Adrenal gland (tissue), 12 donors: ENCODE data around the gene CD1B. TPM values are rescaled to one million over a fixed set of nuclear protein-coding genes. Genes with fewer than 3 reads are reported as not detected.

Source experiments
- DNase-seq, 7 donors: peaks; one replicate each; pipeline ENCODE4 v3.0.0-alpha.2; 2019 to 2020
- H3K27ac ChIP-seq, 5 donors: fragments of 200-600 bp; sonication (generic) in 4 of 5; 1 replicate in 3 of 5; 2 replicates in 2 of 5; pipeline versions ENCODE4 v1.5.1 to v1.8.0; 2016 to 2020; ENCODE audit warnings: mild to moderate bottlenecking in 1 of 5
- H3K27me3 ChIP-seq: fragments of 200-600 bp; 2 replicates; pipeline ENCODE4 v1.8.0; 2021
- H3K36me3 ChIP-seq, 2 donors: fragments of 200-600 bp; replicated peaks in 1 of 2; 1 replicate in 1 of 2; 2 replicates in 1 of 2; pipeline versions ENCODE4 v1.5.1 to v1.8.0; 2018 to 2022
- H3K4me1 ChIP-seq, 2 donors: fragments of 200-600 bp; replicated peaks in 1 of 2; 1 replicate in 1 of 2; 2 replicates in 1 of 2; pipeline versions ENCODE4 v1.5.1 to v1.8.0; 2018 to 2021
- H3K4me3 ChIP-seq, 4 donors: fragments of 200-600 bp; sonication (generic) in 3 of 4; one replicate each; pipeline ENCODE4 v1.5.1; 2016 to 2018
- H3K9me3 ChIP-seq, 3 donors: fragments of 200-600 bp; sonication (generic) in 1 of 3; replicated peaks in 1 of 3; 1 replicate in 2 of 3; 2 replicates in 1 of 3; pipeline versions ENCODE4 v1.5.1 to v1.8.0; 2016 to 2021
- CTCF ChIP-seq, 6 experiments: fragments of 450-650 bp in 4 of 6; fragments of 200-600 bp in 2 of 6; sonication (generic) in 1 of 6; IDR thresholded peaks; 1 replicate in 5 of 6; 2 replicates in 1 of 6; pipeline versions ENCODE4 v1.5.1 to v1.8.0; 2016 to 2021; ENCODE audit warnings: antibody characterized with exemption in 6 of 6, mild to moderate bottlenecking in 2 of 6, moderate library complexity in 1 of 6
- POLR2A ChIP-seq, 2 donors: fragments of 450-650 bp; IDR thresholded peaks; one replicate each; pipeline ENCODE4 v1.6.1; 2017; ENCODE audit warnings: antibody characterized with exemption in 2 of 2, mild to moderate bottlenecking in 2 of 2, moderate library complexity in 1 of 2
- WGBS, 4 donors: extraction: QIAGEN DNeasy Blood & Tissue Kit in 2 of 4; methylation state at CpG; one replicate each; pipeline versions ENCODE4 v1.1.5 to v1.1.7; 2013 to 2017; 5-methylcytosine and 5-hydroxymethylcytosine counted together
- intact Hi-C, 2 donors: fragments of 100-400 bp; cut with DNase I; formaldehyde crosslinking; loops; one replicate each; pipeline versions ENCODE4 v1.14.1 to v1.15.0; 2022 to 2023
- polyA plus RNA-seq, 3 donors: library from polyadenylated mRNA; stranded (reverse); fragments of 200-250 nt in 2 of 3; fragments of 350-450 nt in 1 of 3; fragmentation: Illumina TruSeq in 1 of 3; extraction: RNeasy Lipid Tissue Mini Kit (QIAGEN cat#74804) in 1 of 3; gene quantifications; one replicate each; pipeline ENCODE4 v1.2.3, GENCODE V29; 2013 to 2014
- total RNA-seq, 9 donors: library from RNA; depleted of rRNA in 4 of 9; stranded (reverse); fragments of >200 nt in 4 of 9; fragments of 120-200 nt in 1 of 9; fragmentation: NEBNext Ultra II Directional in 1 of 9; extraction: Animal tissue kit (Norgen Biotek cat#: 25700) in 1 of 9; gene quantifications; one replicate each; pipeline versions ENCODE4 v1.1.0 to v1.2.4, GENCODE V29; 2013 to 2023
- donor health status: healthy with polysubstance abuse.
- donor health status: Bipolar disorder and iron deficiency.
- donor health status: DM: yes; HTN: yes; CAD: no.
- donor health status: DM: no; HTN: no; CAD: no.
- donor health status: DM: no; HTN: no; CAD: no.
- donor health status: DM: yes; HTN: yes; CAD: no.

CD1B gene
- total and polyA plus RNA-seq, 12 donors: not detected

- intact Hi-C loops: no loop called here
- no peaks in the 10 kb centered on the region for H3K27me3 ChIP-seq
- H3K4me1 ChIP-seq: no peaks in the 10 kb centered on the region
- no peak overlapping the region for H3K27ac ChIP-seq
- no peak overlapping the region for H3K4me3 ChIP-seq
- 84 to 97% (median 86%) methylated on average over 1 of the region's 1 CpG for WGBS, 4 donors
- H3K36me3 ChIP-seq: no peaks in the 10 kb centered on the region
- no peaks in the 10 kb centered on the region for H3K9me3 ChIP-seq
- no peak for TF ChIP-seq POLR2A (IDR thresholded peaks at IDR 0.05)
- no peak for TF ChIP-seq CTCF (IDR thresholded peaks at IDR 0.05)
- DNase-seq: no peak
Measured at GRCh38 chr1:158310623-158311022, 20.7 kb downstream of the CD1B start.

- H3K27me3 ChIP-seq: no peaks in the 10 kb centered on the region
- H3K27ac ChIP-seq: no peak overlapping the region
- H3K36me3 ChIP-seq: no peaks in the 10 kb centered on the region
- H3K4me3 ChIP-seq: no peak overlapping the region
- no peaks in the 10 kb centered on the region for H3K4me1 ChIP-seq
- DNase-seq: no peak
- no peak for TF ChIP-seq CTCF (IDR thresholded peaks at IDR 0.05)
- no peak for TF ChIP-seq POLR2A (IDR thresholded peaks at IDR 0.05)
- WGBS, 4 donors: 57 to 98% (median 88%) methylated on average over 1 to 2 of the region's 2 CpGs
- intact Hi-C loops: no loop called here
- no peaks in the 10 kb centered on the region for H3K9me3 ChIP-seq
Measured at GRCh38 chr1:158295791-158296190, 35.5 kb downstream of the CD1B start.

GRCh38 chr1:158290321-158290844, 40.9 kb downstream of the CD1B start:
- intact Hi-C loops: no loop called here
- H3K36me3 ChIP-seq: no peaks in the 10 kb centered on the region
- H3K4me3 ChIP-seq: no peak overlapping the region
- 59 to 78% (median 71%) methylated on average over 5 of the region's 5 CpGs for WGBS, 4 donors
- TF ChIP-seq CTCF (IDR thresholded peaks at IDR 0.05): no peak
- H3K27me3 ChIP-seq: no peaks in the 10 kb centered on the region
- no peaks in the 10 kb centered on the region for H3K4me1 ChIP-seq
- no peak for DNase-seq
- no peaks in the 10 kb centered on the region for H3K9me3 ChIP-seq
- no peak overlapping the region for H3K27ac ChIP-seq

DNA sequence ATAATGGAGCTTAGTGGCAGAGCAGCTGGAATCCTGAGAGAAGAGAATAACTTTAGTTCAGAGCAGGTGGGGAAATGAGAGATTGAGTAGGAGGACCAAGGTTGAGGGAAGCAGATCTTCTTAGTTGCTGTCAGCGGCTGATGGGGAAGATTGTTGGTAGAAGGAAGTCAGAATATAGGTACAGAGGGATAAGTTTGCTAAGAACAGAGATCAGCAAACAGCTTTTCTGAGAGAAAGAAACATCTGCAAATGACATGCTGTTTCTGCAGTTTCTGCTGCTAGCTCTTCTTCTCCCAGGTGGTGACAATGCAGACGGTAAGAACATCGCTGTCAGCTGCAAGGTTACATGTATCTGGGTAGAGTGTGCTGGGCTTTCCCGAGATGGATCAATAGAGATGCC, 41.5 kb downstream of the CD1B start, which contains the start of gene CD1C:
TSS of gene CD1C (plus strand) at position 113 of the 400 bp plus-strand sequence. CDS start at position 255, 142 bp downstream.
- DNase-seq: no peak
- no peak within 1 kb of the TSS for H3K27ac ChIP-seq
- intact Hi-C loops: no loop called here
- H3K9me3 ChIP-seq: no peaks in the 10 kb centered on the region
- no peaks in the 10 kb centered on the region for H3K4me1 ChIP-seq
- H3K4me3 ChIP-seq: no peak within 1 kb of the TSS
- no peaks in the 10 kb centered on the region for H3K36me3 ChIP-seq
- no peak for TF ChIP-seq POLR2A (IDR thresholded peaks at IDR 0.05)
- no peak for TF ChIP-seq CTCF (IDR thresholded peaks at IDR 0.05)
- 68 to 77% (median 72%) methylated on average over 4 of the region's 4 CpGs for WGBS, 4 donors
- H3K27me3 ChIP-seq: no peaks in the 10 kb centered on the region
